GM12878 (cell line): ENCODE measurements around the gene TRPV5. TPM values are rescaled to one million over a fixed set of nuclear protein-coding genes. Genes with fewer than 3 reads are reported as not detected.

ENCODE experiments used
- ATAC-seq: fragments of 200-7000 bp; cut with Tn5 transposase; 3 replicates; pipeline ENCODE4 v1.9.1; 2020; ENCODE audit warnings: mild to moderate bottlenecking, moderate library complexity
- BruUV-seq: library from RNA; stranded (reverse); fragments of 400-500 nt; replicated peaks from 2 replicates; lab custom pipeline; 2021; lab: Mats Ljungman, UMichigan
- CTCF ChIA-PET: fragments of 300-600 bp; sonication (Branson Sonifier 250); formaldehyde crosslinking; extraction: SDS; loops from one replicate; lab custom pipeline; 2021; ENCODE audit warnings: inconsistent platforms; lab: Yijun Ruan, JAX
- POLR2A ChIA-PET: fragments of 350-600 bp; formaldehyde crosslinking; extraction: SDS; loops from one replicate; lab custom pipeline; 2021; ENCODE audit warnings: inconsistent platforms; lab: Charles Lee
- RAD21 ChIA-PET: fragments of 300-600 bp; sonication (Branson Sonifier 250); formaldehyde crosslinking; loops from one replicate; lab custom pipeline; 2023; ENCODE audit warnings: antibody characterized with exemption; ENCODE audit not compliant: unreplicated experiment; lab: Charles Lee
- SMC1A ChIA-PET: fragments of 300-600 bp; sonication (Branson Sonifier 250); formaldehyde crosslinking; loops from one replicate; lab custom pipeline; 2023; ENCODE audit not compliant: unreplicated experiment, uncharacterized antibody; lab: Charles Lee
- DNase-seq: peaks from one replicate; pipeline ENCODE4 v3.0.0-alpha.2; 2011; ENCODE audit warnings: low read depth, low spot score
- FAIRE-seq: peaks from 3 replicates; lab custom pipeline; 2011; peaks lifted over from hg19 to GRCh38; lab: Jason Lieb, UNC
- H2AFZ ChIP-seq: 2 replicates; pipeline ENCODE4 v1.6.0; 2011; ENCODE audit warnings: low read depth, low read length, control low read depth; ENCODE audit not compliant: control insufficient read depth
- H3K27ac ChIP-seq: 2 replicates; pipeline ENCODE4 v1.5.1; 2011; ENCODE audit warnings: control low read depth; ENCODE audit not compliant: control insufficient read depth, insufficient read depth
- H3K27me3 ChIP-seq, 2 experiments: replicated peaks in 1 of 2; 2 replicates each; pipeline versions ENCODE4 v1.6.0 to v1.6.1; 2011; ENCODE audit warnings: low read length in 1 of 2; ENCODE audit not compliant: control insufficient read depth in 2 of 2, insufficient read depth in 2 of 2
- H3K36me3 ChIP-seq, 2 experiments: 2 replicates each; pipeline ENCODE4 v1.5.1; 2011; ENCODE audit warnings: low read length in 1 of 2; ENCODE audit not compliant: control insufficient read depth in 2 of 2, insufficient read depth in 2 of 2
- H3K4me1 ChIP-seq: 2 replicates; pipeline ENCODE4 v1.6.1; 2011; ENCODE audit warnings: mild to moderate bottlenecking, low read length, moderate library complexity, mixed read lengths; ENCODE audit not compliant: control insufficient read depth, insufficient read depth
- H3K4me2 ChIP-seq: 2 replicates; pipeline ENCODE4 v1.6.0; 2011; ENCODE audit warnings: control low read depth; ENCODE audit not compliant: control insufficient read depth, insufficient read depth
- H3K4me3 ChIP-seq: fragments of 200-600 bp; sonication (generic); 2 replicates; pipeline ENCODE4 v1.5.1; 2016
- H3K79me2 ChIP-seq: 2 replicates; pipeline ENCODE4 v1.6.0; 2011; ENCODE audit warnings: low read length; ENCODE audit not compliant: control insufficient read depth, insufficient read depth
- H3K9ac ChIP-seq: 2 replicates; pipeline ENCODE4 v1.8.0; 2011; ENCODE audit warnings: low read length, control low read depth, mixed read lengths; ENCODE audit not compliant: control insufficient read depth, insufficient read depth
- H3K9me3 ChIP-seq: replicated peaks from 3 replicates; pipeline ENCODE4 v1.5.1; 2011; ENCODE audit warnings: mild to moderate bottlenecking, low read length; ENCODE audit not compliant: control insufficient read depth, insufficient read depth
- H4K20me1 ChIP-seq: 2 replicates; pipeline ENCODE4 v1.6.0; 2011; ENCODE audit not compliant: control insufficient read depth, insufficient read depth
- ATF3 ChIP-seq: IDR thresholded peaks from 2 replicates; pipeline ENCODE4 v1.6.1; 2011; ENCODE audit warnings: low read depth, mild to moderate bottlenecking, low read length, moderate library complexity, borderline replicate concordance; ENCODE audit errors: extremely low read depth
- CHD4 ChIP-seq: fragments of 200-600 bp; sonication (generic); IDR thresholded peaks from 2 replicates; pipeline ENCODE4 v1.6.1; 2016; ENCODE audit warnings: mild to moderate bottlenecking
- EZH2 ChIP-seq: IDR thresholded peaks from 2 replicates; pipeline ENCODE4 v1.6.1; 2012; ENCODE audit warnings: low read depth, mild to moderate bottlenecking, control low read depth, inconsistent platforms, low read length, borderline replicate concordance; ENCODE audit not compliant: control insufficient read depth
- FOXM1 ChIP-seq: IDR thresholded peaks from 2 replicates; pipeline ENCODE4 v1.6.1; 2012; ENCODE audit warnings: low read depth, mild to moderate bottlenecking, inconsistent platforms, low read length, moderate library complexity
- JUNB ChIP-seq: IDR thresholded peaks from 2 replicates; pipeline ENCODE4 v1.6.1; 2016; ENCODE audit warnings: antibody characterized with exemption, mild to moderate bottlenecking
- KDM1A ChIP-seq: fragments of 200-600 bp; sonication (generic); IDR thresholded peaks from 2 replicates; pipeline ENCODE4 v1.6.1; 2016; ENCODE audit warnings: borderline replicate concordance
- LARP7 ChIP-seq: fragments of 450-650 bp; IDR thresholded peaks from 2 replicates; pipeline ENCODE4 v1.6.1; 2017; ENCODE audit warnings: mild to moderate bottlenecking
- MYC ChIP-seq: IDR thresholded peaks from 2 replicates; pipeline ENCODE4 v1.6.1; 2011; ENCODE audit warnings: mild to moderate bottlenecking, low read length, moderate library complexity, inconsistent platforms; ENCODE audit not compliant: insufficient read depth, insufficient replicate concordance, insufficient read length, severe bottlenecking
- NFYA ChIP-seq: IDR thresholded peaks from 2 replicates; pipeline ENCODE4 v1.6.1; 2011; ENCODE audit warnings: low read depth, mild to moderate bottlenecking, low read length, improper control_type of control experiment, borderline replicate concordance
- SIN3A ChIP-seq: IDR thresholded peaks from 2 replicates; pipeline ENCODE4 v1.6.1; 2012; ENCODE audit warnings: low read depth, low read length, improper control_type of control experiment
- TAF1 ChIP-seq: IDR thresholded peaks from 2 replicates; pipeline ENCODE4 v1.6.1; 2011; ENCODE audit warnings: mild to moderate bottlenecking, low read depth, low read length, borderline replicate concordance
- TCF12 ChIP-seq: IDR thresholded peaks from 2 replicates; pipeline ENCODE4 v1.6.1; 2011; ENCODE audit warnings: low read depth, mild to moderate bottlenecking, low read length
- WGBS: methylation state at CpG from one replicate; pipeline ENCODE4 v1.1.6; 2016; ENCODE audit warnings: low lambda C conversion rate; ENCODE audit not compliant: insufficient replicate concordance, insufficient coverage; ENCODE audit errors: missing lambda C conversion rate; 5-methylcytosine and 5-hydroxymethylcytosine counted together
- in situ Hi-C: fragments of 300-500 bp; cut with MboI; formaldehyde crosslinking; loops from 9 replicates; pipeline ENCODE4 v1.14.3; 2018; ENCODE audit warnings: mixed read lengths
- intact Hi-C: fragments of 100-400 bp; cut with micrococcal nuclease; formaldehyde crosslinking; loops from one replicate; pipeline ENCODE4 v1.14.2; 2022; ENCODE audit not compliant: unreplicated experiment
- polyA plus RNA-seq, 11 experiments: library from polyadenylated mRNA; depleted of rRNA in 4 of 11; unstranded in 6 of 11; stranded (reverse) in 5 of 11; fragments of >200 nt; fragmentation: Nextera tagmentation in 4 of 11; fragmentation: Illumina TruSeq in 1 of 11; extraction: Ambion mirVana in 4 of 11; extraction: Trizol in 1 of 11; gene quantifications; 1 replicate in 1 of 11; 2 replicates in 10 of 11; pipeline versions ENCODE4 v1.2.1 to v1.2.3, GENCODE V29; 2011 to 2016; ENCODE audit warnings: inconsistent platforms in 2 of 11, missing spikeins in 2 of 11, low read depth in 1 of 11
- total RNA-seq, 4 experiments: library from RNA; depleted of rRNA in 3 of 4; stranded (reverse); fragments of >200 nt in 3 of 4; fragmentation: Illumina TruSeq in 1 of 4; extraction: Trizol in 1 of 4; gene quantifications; 2 replicates each; pipeline versions ENCODE4 v1.2.1 to v1.2.3, GENCODE V29; 2013 to 2021
- TF ChIP-seq, protein P1 (sequence below): fragments of 450-650 bp; IDR thresholded peaks from 2 replicates; pipeline ENCODE4 v1.6.1; 2017; ENCODE audit warnings: mild to moderate bottlenecking, moderate library complexity

TRPV5 gene
- total and polyA plus RNA-seq, 10 of the 15 experiments (the other 5 are each of a cell fraction or from before 2014, with no cell fraction given) = not detected

DNA sequence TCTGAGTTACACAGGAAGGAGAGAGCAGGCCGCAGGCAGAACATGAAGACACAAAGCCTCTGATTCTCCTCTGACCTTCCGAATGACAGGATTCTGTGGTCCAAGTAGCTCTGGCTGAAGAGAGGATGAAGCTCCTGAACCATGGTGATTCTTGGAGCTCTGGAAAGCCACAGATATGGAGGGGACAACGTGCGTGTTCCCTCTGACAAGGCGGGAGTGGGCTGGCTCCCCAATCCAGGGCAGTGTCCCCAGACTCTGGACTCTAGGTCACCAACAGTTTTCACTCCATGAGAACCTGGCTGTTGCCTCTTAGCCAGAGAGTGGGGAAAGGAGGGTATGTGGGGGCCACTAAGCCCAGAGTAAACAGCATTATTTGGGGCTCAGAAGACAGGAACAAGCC lies 40.6 kb downstream of the TRPV5 start:
- no peak overlapping the region for H3K27ac ChIP-seq
- H3K36me3 ChIP-seq = no peaks in the 10 kb centered on the region
- H3K9ac ChIP-seq = no peak overlapping the region
- no peak overlapping the region for H3K4me3 ChIP-seq
- H3K9me3 ChIP-seq = no peaks in the 10 kb centered on the region
- WGBS = 20% methylated on average over 5 of the region's 5 CpGs
- ChIA-PET RAD21 (no interaction called here), CTCF (interaction anchor here (0.5 to 1.5 kb wide), 3 partner anchors 12 to 239 kb away, joined by 3 read pairs; no protein-coding TSS in a partner anchor), SMC1A (no interaction called here), POLR2A (no interaction called here)
- TF ChIP-seq CHD4 = no peak
- TF ChIP-seq MYC = no peak
- TF ChIP-seq JUNB = no peak
- TF ChIP-seq EZH2 = no peak
- no peak overlapping the region for H3K4me2 ChIP-seq
- peaks cover 0 to 3% of the 10 kb centered on the region in 2 experiments; a peak in 3 of 4 replicates for H3K27me3 ChIP-seq
- intact Hi-C loops = no loop called here
- DNase-seq (no peak), FAIRE-seq (no peak), ATAC-seq (no peak)
- no peak overlapping the region for H2AFZ ChIP-seq
- no peaks in the 10 kb centered on the region for H3K4me1 ChIP-seq
- no TSS peak for BruUV-seq
- H3K79me2 ChIP-seq = no peaks in the 10 kb centered on the region
- in situ Hi-C loops = no loop called here
- no peaks in the 10 kb centered on the region for H4K20me1 ChIP-seq

GRCh38 chr7:142891490-142892082 lies 42.0 kb downstream of the TRPV5 start:
- Histone ChIP-seq H3K4me1 (no peaks in the 10 kb centered on the region), H3K79me2 (no peaks in the 10 kb centered on the region), H3K27me3 (no peaks in the 10 kb centered on the region; a peak in 2 of 4 replicates), H3K9ac (no peak overlapping the region), H2AFZ (no peak overlapping the region), H3K36me3 (no peaks in the 10 kb centered on the region), H3K9me3 (no peaks in the 10 kb centered on the region), H3K27ac (no peak overlapping the region), H3K4me3 (no peak overlapping the region), H4K20me1 (no peaks in the 10 kb centered on the region), H3K4me2 (no peak overlapping the region)
- POLR2A ChIA-PET = no interaction called here
- intact Hi-C loops (no loop called here), in situ Hi-C loops (no loop called here)
- SMC1A ChIA-PET = no interaction called here
- no TSS peak for BruUV-seq
- no peak for ATAC-seq
- 39% methylated on average over 10 of the region's 10 CpGs for WGBS
- DNase-seq = no peak
- RAD21 ChIA-PET = no interaction called here
- CTCF ChIA-PET = interaction anchor here (1.5 kb wide), 1 partner anchor 10 kb away, joined by 3 read pairs; no protein-coding TSS in a partner anchor
- no peak for FAIRE-seq
- TF ChIP-seq KDM1A (no peak), SIN3A (no peak), LARP7 (no peak), NFYA (no peak), TCF12 (no peak), ATF3 (no peak), FOXM1 (no peak), TAF1 (no peak)
- TF ChIP-seq, protein P1, sequence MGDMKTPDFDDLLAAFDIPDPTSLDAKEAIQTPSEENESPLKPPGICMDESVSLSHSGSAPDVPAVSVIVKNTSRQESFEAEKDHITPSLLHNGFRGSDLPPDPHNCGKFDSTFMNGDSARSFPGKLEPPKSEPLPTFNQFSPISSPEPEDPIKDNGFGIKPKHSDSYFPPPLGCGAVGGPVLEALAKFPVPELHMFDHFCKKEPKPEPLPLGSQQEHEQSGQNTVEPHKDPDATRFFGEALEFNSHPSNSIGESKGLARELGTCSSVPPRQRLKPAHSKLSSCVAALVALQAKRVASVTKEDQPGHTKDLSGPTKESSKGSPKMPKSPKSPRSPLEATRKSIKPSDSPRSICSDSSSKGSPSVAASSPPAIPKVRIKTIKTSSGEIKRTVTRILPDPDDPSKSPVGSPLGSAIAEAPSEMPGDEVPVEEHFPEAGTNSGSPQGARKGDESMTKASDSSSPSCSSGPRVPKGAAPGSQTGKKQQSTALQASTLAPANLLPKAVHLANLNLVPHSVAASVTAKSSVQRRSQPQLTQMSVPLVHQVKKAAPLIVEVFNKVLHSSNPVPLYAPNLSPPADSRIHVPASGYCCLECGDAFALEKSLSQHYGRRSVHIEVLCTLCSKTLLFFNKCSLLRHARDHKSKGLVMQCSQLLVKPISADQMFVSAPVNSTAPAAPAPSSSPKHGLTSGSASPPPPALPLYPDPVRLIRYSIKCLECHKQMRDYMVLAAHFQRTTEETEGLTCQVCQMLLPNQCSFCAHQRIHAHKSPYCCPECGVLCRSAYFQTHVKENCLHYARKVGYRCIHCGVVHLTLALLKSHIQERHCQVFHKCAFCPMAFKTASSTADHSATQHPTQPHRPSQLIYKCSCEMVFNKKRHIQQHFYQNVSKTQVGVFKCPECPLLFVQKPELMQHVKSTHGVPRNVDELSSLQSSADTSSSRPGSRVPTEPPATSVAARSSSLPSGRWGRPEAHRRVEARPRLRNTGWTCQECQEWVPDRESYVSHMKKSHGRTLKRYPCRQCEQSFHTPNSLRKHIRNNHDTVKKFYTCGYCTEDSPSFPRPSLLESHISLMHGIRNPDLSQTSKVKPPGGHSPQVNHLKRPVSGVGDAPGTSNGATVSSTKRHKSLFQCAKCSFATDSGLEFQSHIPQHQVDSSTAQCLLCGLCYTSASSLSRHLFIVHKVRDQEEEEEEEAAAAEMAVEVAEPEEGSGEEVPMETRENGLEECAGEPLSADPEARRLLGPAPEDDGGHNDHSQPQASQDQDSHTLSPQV = no peak
